GM23248 (cell line): ENCODE data around the gene DIMT1.

Experiments
- EZH2 ChIP-seq: fragments of 200-600 bp; sonication (generic); IDR thresholded peaks from 2 replicates; pipeline ENCODE4 v1.6.1; 2018; ENCODE audit warnings: antibody characterized with exemption, mild to moderate bottlenecking; ENCODE audit not compliant: insufficient read depth, poor library complexity, severe bottlenecking
- EZH2phosphoT487 ChIP-seq: fragments of 200-600 bp; sonication (generic); IDR thresholded peaks from 2 replicates; pipeline ENCODE4 v1.6.1; 2018; ENCODE audit warnings: antibody characterized with exemption, moderate library complexity, mild to moderate bottlenecking, low read depth; ENCODE audit not compliant: insufficient read depth

DNA sequence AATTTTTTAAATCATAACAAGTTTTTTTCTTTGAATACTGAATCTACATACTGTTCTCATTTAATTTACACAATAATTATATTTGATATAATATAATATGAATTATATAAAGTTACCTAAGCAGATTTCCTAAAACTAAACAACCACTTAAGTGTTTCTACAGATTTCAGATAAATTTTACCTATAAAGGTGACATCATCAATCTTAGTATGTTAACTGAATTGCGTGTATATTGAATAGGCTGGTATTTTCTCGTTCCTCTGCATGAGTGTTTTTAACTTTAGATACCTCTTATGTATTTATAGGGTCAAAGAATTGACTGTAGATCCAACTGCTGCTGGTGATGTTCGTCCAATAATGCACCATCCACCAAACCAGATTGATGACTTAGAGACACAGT, 30.3 kb downstream of the DIMT1 start:
- no peak for TF ChIP-seq EZH2phosphoT487
- no peak for TF ChIP-seq EZH2
